ENCODE results near the gene CDH23. TPM values are rescaled to one million over a fixed set of nuclear protein-coding genes. Genes with fewer than 3 reads are reported as not detected.

CDH23 gene
- total RNA-seq, 1 donor from 2014 or later = 1.3 TPM

DNA sequence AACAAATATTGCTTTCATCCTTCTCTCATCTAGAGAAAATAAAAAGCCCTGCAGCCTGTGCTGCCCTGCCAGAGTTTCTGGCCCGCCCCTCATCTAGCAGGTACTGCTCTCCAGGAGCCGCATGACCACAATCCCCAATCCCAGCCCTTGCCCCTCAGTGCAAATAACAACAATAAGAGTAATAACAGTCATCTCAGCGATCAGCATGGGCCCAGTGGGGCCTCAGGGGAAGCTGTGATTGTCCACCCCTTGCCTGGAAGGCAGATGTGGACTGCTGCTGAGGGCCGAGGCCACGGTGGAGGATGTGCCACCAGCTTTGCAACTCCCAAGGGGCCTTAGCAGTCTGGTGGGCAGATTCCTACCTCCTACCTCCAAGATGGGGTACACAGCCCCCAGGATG is 106.1 kb downstream of the CDH23 start:
- no peak overlapping the region for H3K4me3 Mint-ChIP-seq
- peaks cover 5% of the 10 kb centered on the region for H3K27me3 Mint-ChIP-seq
- intact Hi-C loops (cut with micrococcal nuclease) = no loop called here
- no peaks in the 10 kb centered on the region for H3K9me3 Mint-ChIP-seq
- H3K27ac Mint-ChIP-seq = no peak overlapping the region
- DNase-seq = no peak
- H3K36me3 Mint-ChIP-seq (ENCODE audit: low read depth) = no peaks in the 10 kb centered on the region
- H3K4me1 Mint-ChIP-seq = peaks cover 3% of the 10 kb centered on the region

GRCh38 chr10:71504168-71504567 is 107.4 kb downstream of the CDH23 start:
- Mint-ChIP-seq H3K4me1 (peaks cover 3% of the 10 kb centered on the region), H3K27ac (no peak overlapping the region), H3K4me3 (no peak overlapping the region), H3K9me3 (no peaks in the 10 kb centered on the region), H3K36me3 (ENCODE audit: low read depth) (no peaks in the 10 kb centered on the region), H3K27me3 (peaks cover 8% of the 10 kb centered on the region)
- intact Hi-C loops (cut with micrococcal nuclease) = no loop called here
- no peak for DNase-seq

GRCh38 chr10:71504570-71504969 is 107.8 kb downstream of the CDH23 start:
- peaks cover 8% of the 10 kb centered on the region for H3K27me3 Mint-ChIP-seq
- no peak overlapping the region for H3K27ac Mint-ChIP-seq
- H3K4me3 Mint-ChIP-seq = no peak overlapping the region
- H3K36me3 Mint-ChIP-seq (ENCODE audit: low read depth) = no peaks in the 10 kb centered on the region
- intact Hi-C loops (cut with micrococcal nuclease) = no loop called here
- H3K4me1 Mint-ChIP-seq = peaks cover 3% of the 10 kb centered on the region
- H3K9me3 Mint-ChIP-seq = no peaks in the 10 kb centered on the region
- no peak for DNase-seq

DNA sequence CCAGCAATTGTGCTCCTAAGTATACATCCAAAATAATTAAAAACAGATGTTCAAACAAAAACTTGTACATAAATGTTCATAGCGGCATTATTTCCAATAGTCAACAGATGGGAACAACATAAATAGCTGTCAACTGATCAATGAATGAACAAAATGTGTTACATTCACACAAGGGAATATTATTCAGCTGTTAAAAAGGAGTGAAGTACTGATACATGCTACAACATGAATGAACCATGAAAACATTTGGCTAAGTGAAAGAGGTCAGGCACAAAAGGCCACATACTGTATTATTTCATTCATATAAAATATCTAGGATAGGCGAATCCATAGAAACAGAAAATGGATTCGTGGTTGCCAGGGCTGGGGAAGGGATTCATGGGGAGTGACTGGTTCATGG is 109.1 kb downstream of the CDH23 start:
- peaks cover 8% of the 10 kb centered on the region for H3K27me3 Mint-ChIP-seq

DNA sequence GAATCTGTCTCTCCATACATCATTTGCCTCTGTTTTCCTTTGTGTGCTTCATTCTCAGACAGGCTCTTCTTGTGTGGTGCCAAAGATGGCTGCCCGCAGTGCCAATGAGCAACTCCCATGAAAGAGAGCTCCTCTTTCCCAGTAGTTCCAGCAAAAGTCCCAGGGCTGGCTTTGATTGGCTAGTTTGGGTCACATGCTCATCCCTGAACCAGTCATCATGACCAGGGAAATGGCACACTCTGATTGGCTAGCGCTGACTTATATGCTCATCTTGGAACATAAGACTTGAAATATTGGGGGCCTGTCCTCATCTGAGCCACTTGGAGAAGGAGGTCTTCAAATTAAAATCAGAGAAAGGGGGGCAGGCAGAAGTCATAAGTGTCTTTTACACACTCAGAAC is 112.7 kb downstream of the CDH23 start:
- no peaks in the 10 kb centered on the region for H3K9me3 Mint-ChIP-seq
- peaks cover 6% of the 10 kb centered on the region for H3K27me3 Mint-ChIP-seq
- H3K27ac Mint-ChIP-seq = no peak overlapping the region
- no peak for DNase-seq
- H3K4me1 Mint-ChIP-seq = peaks cover 3% of the 10 kb centered on the region
- intact Hi-C loops (cut with micrococcal nuclease) = no loop called here
- no peak overlapping the region for H3K4me3 Mint-ChIP-seq
- no peaks in the 10 kb centered on the region for H3K36me3 Mint-ChIP-seq (ENCODE audit: low read depth)

More for the DNA sequence above, 109.1 kb downstream of the CDH23 start:
- no peaks in the 10 kb centered on the region for H3K9me3 Mint-ChIP-seq
- H3K4me1 Mint-ChIP-seq = peaks cover 3% of the 10 kb centered on the region
- intact Hi-C loops (cut with micrococcal nuclease) = no loop called here
- DNase-seq = no peak
- no peaks in the 10 kb centered on the region for H3K36me3 Mint-ChIP-seq (ENCODE audit: low read depth)
- H3K27ac Mint-ChIP-seq = no peak overlapping the region
- no peak overlapping the region for H3K4me3 Mint-ChIP-seq

GRCh38 chr10:71511206-71511605 is 114.5 kb downstream of the CDH23 start:
- Mint-ChIP-seq H3K4me1 (no peaks in the 10 kb centered on the region), H3K36me3 (ENCODE audit: low read depth) (no peaks in the 10 kb centered on the region), H3K9me3 (no peaks in the 10 kb centered on the region), H3K27me3 (peaks cover 7% of the 10 kb centered on the region), H3K4me3 (no peak overlapping the region), H3K27ac (no peak overlapping the region)
- no peak for DNase-seq
- intact Hi-C loops (cut with micrococcal nuclease) = no loop called here

DNA sequence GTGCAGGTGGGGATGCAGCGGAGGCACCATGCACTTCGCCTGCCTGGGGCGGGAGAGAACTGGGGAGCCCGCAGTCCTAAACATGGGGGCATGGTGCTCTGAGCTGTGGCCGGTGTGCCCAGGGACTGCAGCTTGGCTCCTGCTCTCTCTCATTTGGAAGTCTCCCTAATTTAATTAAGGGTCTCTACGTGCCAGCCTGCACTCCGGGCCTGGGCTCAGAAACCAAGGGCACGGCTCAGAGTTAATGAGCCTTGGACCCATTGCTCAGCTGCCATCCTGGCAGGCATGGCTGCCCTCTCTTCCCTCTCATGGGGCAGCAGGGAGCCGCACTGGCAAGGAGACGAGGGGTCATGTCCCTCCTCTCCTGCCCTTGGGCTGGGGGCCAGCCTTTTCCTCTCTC is 115.6 kb downstream of the CDH23 start:
- Mint-ChIP-seq H3K9me3 (no peaks in the 10 kb centered on the region), H3K36me3 (ENCODE audit: low read depth) (no peaks in the 10 kb centered on the region), H3K27ac (no peak overlapping the region), H3K27me3 (peaks cover 7% of the 10 kb centered on the region), H3K4me3 (no peak overlapping the region), H3K4me1 (no peaks in the 10 kb centered on the region)
- DNase-seq = no peak
- intact Hi-C loops (cut with micrococcal nuclease) = no loop called here

- H3K4me1 Mint-ChIP-seq = no peaks in the 10 kb centered on the region
These were observed 116.2 kb downstream of the CDH23 start for GRCh38 chr10:71512761-71513539.

GRCh38 chr10:71513540-71513853 is 116.8 kb downstream of the CDH23 start:
- Mint-ChIP-seq H3K36me3 (ENCODE audit: low read depth) (no peaks in the 10 kb centered on the region), H3K9me3 (no peaks in the 10 kb centered on the region), H3K4me3 (no peak overlapping the region), H3K27me3 (peaks cover 2% of the 10 kb centered on the region), H3K4me1 (no peaks in the 10 kb centered on the region), H3K27ac (no peak overlapping the region)
- no peak for DNase-seq
- intact Hi-C loops (cut with micrococcal nuclease) = no loop called here

More at GRCh38 chr10:71512761-71513539, 116.2 kb downstream of the CDH23 start:
- DNase-seq = no peak
- Mint-ChIP-seq H3K36me3 (ENCODE audit: low read depth) (no peaks in the 10 kb centered on the region), H3K27ac (no peak overlapping the region), H3K27me3 (peaks cover 6% of the 10 kb centered on the region), H3K9me3 (no peaks in the 10 kb centered on the region), H3K4me3 (no peak overlapping the region)
- intact Hi-C loops (cut with micrococcal nuclease) = no loop called here

- Mint-ChIP-seq H3K9me3 (no peaks in the 10 kb centered on the region), H3K27me3 (peaks cover 2% of the 10 kb centered on the region), H3K27ac (no peak overlapping the region), H3K4me3 (no peak overlapping the region), H3K36me3 (ENCODE audit: low read depth) (no peaks in the 10 kb centered on the region), H3K4me1 (no peaks in the 10 kb centered on the region)
- intact Hi-C loops (cut with micrococcal nuclease) = no loop called here
- no peak for DNase-seq
These were observed 117.2 kb downstream of the CDH23 start for GRCh38 chr10:71513936-71514335.

- H3K36me3 Mint-ChIP-seq (ENCODE audit: low read depth) = no peaks in the 10 kb centered on the region
- intact Hi-C loops (cut with micrococcal nuclease) = no loop called here
- no peak overlapping the region for H3K4me3 Mint-ChIP-seq
These were observed 118.9 kb downstream of the CDH23 start for GRCh38 chr10:71515531-71516172.

DNA sequence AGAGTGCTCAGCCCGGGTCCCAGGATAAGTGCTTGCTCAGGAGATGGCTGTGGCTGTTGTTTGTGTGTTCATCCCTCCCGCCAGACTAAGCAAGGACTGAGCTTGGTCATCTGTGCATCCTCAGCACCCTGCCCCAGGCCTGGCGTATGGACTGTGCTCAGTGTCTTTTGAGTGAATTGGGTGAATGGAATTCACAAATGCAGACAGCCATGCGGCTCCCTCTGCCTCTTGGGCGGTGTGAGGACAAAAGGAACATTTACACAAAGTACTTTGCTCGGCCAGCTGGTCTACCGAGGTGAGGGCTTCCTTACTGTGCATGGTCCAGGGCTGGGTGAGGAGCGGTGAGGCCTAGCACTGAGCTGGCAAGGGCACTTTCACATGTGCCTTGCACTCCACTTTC is 120.2 kb downstream of the CDH23 start:
- DNase-seq = no peak
- Mint-ChIP-seq H3K36me3 (ENCODE audit: low read depth) (no peaks in the 10 kb centered on the region), H3K27ac (no peak overlapping the region), H3K4me3 (no peak overlapping the region), H3K27me3 (peaks cover 2% of the 10 kb centered on the region), H3K4me1 (no peaks in the 10 kb centered on the region), H3K9me3 (no peaks in the 10 kb centered on the region)
- intact Hi-C loops (cut with micrococcal nuclease) = no loop called here

More at GRCh38 chr10:71515531-71516172, 118.9 kb downstream of the CDH23 start:
- Mint-ChIP-seq H3K27me3 (peaks cover 2% of the 10 kb centered on the region), H3K27ac (no peak overlapping the region), H3K9me3 (no peaks in the 10 kb centered on the region), H3K4me1 (no peaks in the 10 kb centered on the region)
- DNase-seq = no peak

- Mint-ChIP-seq H3K4me3 (no peak overlapping the region), H3K4me1 (no peaks in the 10 kb centered on the region), H3K27me3 (peaks cover 2% of the 10 kb centered on the region), H3K36me3 (ENCODE audit: low read depth) (no peaks in the 10 kb centered on the region), H3K9me3 (no peaks in the 10 kb centered on the region), H3K27ac (no peak overlapping the region)
- no peak for DNase-seq
- intact Hi-C loops (cut with micrococcal nuclease) = no loop called here
These were observed 120.8 kb downstream of the CDH23 start for GRCh38 chr10:71517298-71518169.

DNA sequence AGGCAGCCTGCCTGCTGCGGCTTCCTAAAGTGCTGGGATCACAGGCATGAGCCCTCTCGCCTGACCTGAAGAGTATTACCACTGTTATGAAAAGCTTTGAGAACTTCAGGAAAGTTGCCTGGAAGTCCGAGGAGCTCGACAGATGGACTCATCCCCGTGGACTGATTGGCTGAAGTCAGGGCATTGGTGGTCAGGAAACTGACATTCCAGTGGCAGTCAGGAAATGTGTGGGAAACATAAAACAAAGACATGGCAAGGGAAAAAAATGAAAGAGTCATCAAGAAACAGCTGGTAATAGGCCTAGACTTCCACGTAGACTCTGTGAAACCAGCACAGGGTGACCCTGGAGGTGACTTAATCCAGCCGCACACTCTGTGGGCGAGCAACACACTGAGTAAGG is 123.3 kb downstream of the CDH23 start:
- no peaks in the 10 kb centered on the region for H3K4me1 Mint-ChIP-seq
- H3K27ac Mint-ChIP-seq = peak overlapping the region; percentile 62
- H3K9me3 Mint-ChIP-seq = no peaks in the 10 kb centered on the region
- no peaks in the 10 kb centered on the region for H3K36me3 Mint-ChIP-seq (ENCODE audit: low read depth)
- H3K27me3 Mint-ChIP-seq = peaks cover 7% of the 10 kb centered on the region
- H3K4me3 Mint-ChIP-seq = no peak overlapping the region
- DNase-seq = no peak
- intact Hi-C loops (cut with micrococcal nuclease) = no loop called here

All from activated CD4-positive, alpha-beta T cell treated with anti-CD3 and anti-CD28 coated beads, Interleukin-2, amount 10 ng/mL, durations not matched to agents 24 days and 14 days (primary cell).